ENCODE measurements around the gene ABCA12.

Gene ABCA12

GRCh38 chr2:214904634-214905033 lies 233.8 kb downstream of the ABCA12 start:
- no peak overlapping the region for H3K27ac ChIP-seq
- TF ChIP-seq CTCF (conservative IDR thresholded peaks at IDR 0.05), result no peak
- no peak for TF ChIP-seq ZFX (IDR thresholded peaks at IDR 0.05)

GRCh38 chr2:214904176-214904575 lies 234.2 kb downstream of the ABCA12 start:
- TF ChIP-seq CTCF (conservative IDR thresholded peaks at IDR 0.05), result no peak
- no peak for TF ChIP-seq ZFX (IDR thresholded peaks at IDR 0.05)
- H3K27ac ChIP-seq, result no peak overlapping the region

GRCh38 chr2:214902286-214902685 lies 236.1 kb downstream of the ABCA12 start:
- TF ChIP-seq ZFX (IDR thresholded peaks at IDR 0.05) (no peak), CTCF (conservative IDR thresholded peaks at IDR 0.05) (no peak)
- no peak overlapping the region for H3K27ac ChIP-seq

- TF ChIP-seq ZFX (IDR thresholded peaks at IDR 0.05) (no peak), CTCF (conservative IDR thresholded peaks at IDR 0.05) (no peak)
- H3K27ac ChIP-seq, result no peak overlapping the region
Measured at GRCh38 chr2:214899751-214900150, 238.7 kb downstream of the ABCA12 start.

GRCh38 chr2:214896274-214896673 lies 242.2 kb downstream of the ABCA12 start:
- TF ChIP-seq ZFX (IDR thresholded peaks at IDR 0.05) (no peak), CTCF (conservative IDR thresholded peaks at IDR 0.05) (no peak)
- H3K27ac ChIP-seq, result no peak overlapping the region

GRCh38 chr2:214895469-214895868 lies 243.0 kb downstream of the ABCA12 start:
- TF ChIP-seq ZFX (IDR thresholded peaks at IDR 0.05) (no peak), CTCF (conservative IDR thresholded peaks at IDR 0.05) (no peak)
- H3K27ac ChIP-seq, result no peak overlapping the region

- no peak overlapping the region for H3K27ac ChIP-seq
- TF ChIP-seq ZFX (IDR thresholded peaks at IDR 0.05) (no peak), CTCF (conservative IDR thresholded peaks at IDR 0.05) (no peak)
Measured at GRCh38 chr2:214889301-214889700, 249.1 kb downstream of the ABCA12 start.

Measured in C4-2B (cell line).